ENCODE measurements around the gene FADS2. TPM values are rescaled to one million over a fixed set of nuclear protein-coding genes. Genes with fewer than 3 reads are reported as not detected.

FADS2 gene
- total and polyA plus RNA-seq, 2 of the 13 experiments (the other 11 are each of a cell fraction or from before 2014, with no cell fraction given) = 90.1 to 124 TPM

GRCh38 chr11:61814958-61815789 is 12.9 kb upstream of the FADS2 start (continued):
- TF ChIP-seq SOX13 (IDR thresholded peaks at IDR 0.05) (no peak), SOX13 (CRISPR knock-in tag; conservative IDR thresholded peaks at IDR 0.05 in 1 of 2, IDR thresholded peaks at IDR 0.05 in 1 of 2) (no peak), PCBP2 (optimal IDR thresholded peaks at IDR 0.05; ENCODE audit: low read depth, low read length, poor library complexity, severe bottlenecking) (no peak), BRD4 (CRISPR knock-in tag; IDR thresholded peaks at IDR 0.05) (no peak; the same call in 1 of the 2 replicates), CSRNP2 (CRISPR knock-in tag; conservative IDR thresholded peaks at IDR 0.05; ENCODE audit: low read depth) (no peak), ZFP91 (CRISPR knock-in tag; IDR thresholded peaks at IDR 0.05; ENCODE audit: borderline replicate concordance) (peak; percentile 85), ZBTB38 (CRISPR knock-in tag; IDR thresholded peaks at IDR 0.05) (no peak), ELK4 (CRISPR knock-in tag; IDR thresholded peaks at IDR 0.05; ENCODE audit: borderline replicate concordance) (no peak), ZFP36 (IDR thresholded peaks at IDR 0.05; ENCODE audit: borderline replicate concordance, low read depth, low read length, partially characterized antibody) (no peak), ZNF143 (CRISPR knock-in tag; IDR thresholded peaks at IDR 0.05) (peak; percentile 47; the same call in 1 of the 2 replicates), EED (CRISPR knock-in tag; IDR thresholded peaks at IDR 0.05) (no peak; the same call in 1 of the 2 replicates), ZBTB40 (IDR thresholded peaks at IDR 0.05) (no peak), ZBTB40 (CRISPR knock-in tag; IDR thresholded peaks at IDR 0.05) (peak; percentile 58), RFXAP (CRISPR knock-in tag; IDR thresholded peaks at IDR 0.05; ENCODE audit: borderline replicate concordance) (peak; percentile 28; the same call in 1 of the 2 replicates)

All from HepG2 (cell line).